Measurements from ENCODE around the gene SEC16B. TPM values are rescaled to one million over a fixed set of nuclear protein-coding genes. Genes with fewer than 3 reads are reported as not detected.

SEC16B gene
- total and polyA plus RNA-seq, 2 of the 8 experiments (the other 6 are each of a cell fraction or from before 2014, with no cell fraction given) = 0.56 to 0.94 TPM

- TF ChIP-seq E2F6 (IDR thresholded peaks at IDR 0.05) = no peak
Measured at GRCh38 chr1:178004926-178005391, 35.1 kb upstream of the SEC16B start (continued).

All from H1 (cell line).